Neural progenitor cell (in vitro differentiated cells): ENCODE measurements around the gene SLC22A5. TPM values are rescaled to one million over a fixed set of nuclear protein-coding genes. Genes with fewer than 3 reads are reported as not detected.

Experiments
- DNase-seq: peaks from one replicate; pipeline ENCODE4 v3.0.0-alpha.2; 2016; ENCODE audit warnings: low spot score
- H2AFZ ChIP-seq: fragments of 200-600 bp; sonication (generic); replicated peaks from 2 replicates; pipeline ENCODE4 v1.6.1; 2016; ENCODE audit warnings: antibody characterized with exemption
- H3F3A ChIP-seq: fragments of 200-600 bp; sonication (generic); 2 replicates; pipeline ENCODE4 v1.6.1; 2016; ENCODE audit warnings: antibody characterized with exemption, low read depth
- H3K27ac ChIP-seq: fragments of 200-600 bp; sonication (generic); 2 replicates; pipeline ENCODE4 v1.5.1; 2016; ENCODE audit warnings: mild to moderate bottlenecking
- H3K27me3 ChIP-seq: fragments of 200-600 bp; sonication (generic); 2 replicates; pipeline ENCODE4 v1.6.1; 2016; ENCODE audit warnings: mild to moderate bottlenecking, moderate library complexity
- H3K36me3 ChIP-seq: fragments of 200-600 bp; sonication (generic); 2 replicates; pipeline ENCODE4 v1.5.1; 2016
- H3K4me1 ChIP-seq: fragments of 200-600 bp; sonication (generic); 2 replicates; pipeline ENCODE4 v1.6.1; 2016; ENCODE audit warnings: mixed run types
- H3K4me2 ChIP-seq: fragments of 200-600 bp; sonication (generic); 2 replicates; pipeline ENCODE4 v1.6.1; 2016
- H3K4me3 ChIP-seq: fragments of 200-600 bp; sonication (generic); 2 replicates; pipeline ENCODE4 v1.5.1; 2016
- H3K79me2 ChIP-seq: fragments of 200-600 bp; sonication (generic); 2 replicates; pipeline ENCODE4 v1.6.1; 2016; ENCODE audit warnings: low read depth
- H3K9ac ChIP-seq: fragments of 200-600 bp; sonication (generic); 2 replicates; pipeline ENCODE4 v1.6.1; 2016
- H3K9me3 ChIP-seq: fragments of 200-600 bp; sonication (generic); 2 replicates; pipeline ENCODE4 v1.5.1; 2016; ENCODE audit warnings: low read depth
- H4K20me1 ChIP-seq: fragments of 200-600 bp; sonication (generic); 2 replicates; pipeline ENCODE4 v1.6.1; 2016; ENCODE audit warnings: low read depth
- H3K27ac Mint-ChIP-seq: 3 replicates; pipeline ENCODE4 v1.8.0; 2021; ENCODE audit warnings: mixed read lengths
- H3K27me3 Mint-ChIP-seq: 2 replicates; pipeline ENCODE4 v1.8.0; 2022; ENCODE audit warnings: low read depth, mild to moderate bottlenecking, inconsistent platforms, moderate library complexity, mixed read lengths; ENCODE audit not compliant: insufficient read depth
- H3K36me3 Mint-ChIP-seq: 3 replicates; pipeline ENCODE4 v1.8.0; 2021; ENCODE audit warnings: mixed read lengths
- H3K4me1 Mint-ChIP-seq: 3 replicates; pipeline ENCODE4 v1.8.0; 2021; ENCODE audit warnings: mixed read lengths
- H3K4me3 Mint-ChIP-seq: 3 replicates; pipeline ENCODE4 v1.8.0; 2021; ENCODE audit warnings: mild to moderate bottlenecking, moderate library complexity, mixed read lengths
- H3K9me3 Mint-ChIP-seq: 3 replicates; pipeline ENCODE4 v1.8.0; 2020; ENCODE audit warnings: mixed read lengths
- CTCF ChIP-seq: fragments of 200-600 bp; sonication (generic); IDR thresholded peaks from 2 replicates; pipeline ENCODE4 v1.5.1; 2017; ENCODE audit warnings: antibody characterized with exemption, mild to moderate bottlenecking
- EZH2 ChIP-seq: fragments of 200-600 bp; sonication (generic); IDR thresholded peaks from 2 replicates; pipeline ENCODE4 v1.6.1; 2017; ENCODE audit warnings: antibody characterized with exemption, mild to moderate bottlenecking, moderate library complexity
- EZH2phosphoT487 ChIP-seq: fragments of 200-600 bp; sonication (generic); IDR thresholded peaks from 2 replicates; pipeline ENCODE4 v1.6.1; 2017; ENCODE audit warnings: antibody characterized with exemption
- total RNA-seq: library from RNA; depleted of rRNA; stranded (reverse); fragments of >200 nt; gene quantifications from 2 replicates; pipeline ENCODE4 v1.2.3, GENCODE V29; 2015; ENCODE audit warnings: low replicate concordance

SLC22A5 gene
- total RNA-seq, 1 donor from 2014 or later = 3.1 TPM

GRCh38 chr5:132418881-132419280, 49.4 kb downstream of the SLC22A5 start:
- H3K9me3 Mint-ChIP-seq = no peaks in the 10 kb centered on the region
- Histone ChIP-seq H3K4me3 (no peak overlapping the region), H3K4me2 (no peak overlapping the region), H3K79me2 (no peaks in the 10 kb centered on the region), H3K4me1 (peaks cover 12% of the 10 kb centered on the region), H2AFZ (peak overlapping the region; percentile 75), H4K20me1 (no peaks in the 10 kb centered on the region), H3K27me3 (no peaks in the 10 kb centered on the region), H3K9me3 (no peaks in the 10 kb centered on the region), H3K27ac (no peak overlapping the region), H3K36me3 (no peaks in the 10 kb centered on the region), H3K9ac (no peak overlapping the region), H3F3A (no peaks in the 10 kb centered on the region)
- no peaks in the 10 kb centered on the region for H3K36me3 Mint-ChIP-seq
- DNase-seq = no peak
- no peak overlapping the region for H3K4me3 Mint-ChIP-seq
- peaks cover 11% of the 10 kb centered on the region for H3K27me3 Mint-ChIP-seq
- no peak for TF ChIP-seq EZH2
- TF ChIP-seq EZH2phosphoT487 = no peak
- TF ChIP-seq CTCF = no peak
- H3K4me1 Mint-ChIP-seq = peaks cover 17% of the 10 kb centered on the region
- H3K27ac Mint-ChIP-seq = no peak overlapping the region

GRCh38 chr5:132419502-132420468, 50.3 kb downstream of the SLC22A5 start:
- no peak overlapping the region for H3K4me3 ChIP-seq
- Mint-ChIP-seq H3K9me3 (no peaks in the 10 kb centered on the region), H3K27ac (peak overlapping the region; percentile 68), H3K4me1 (peaks cover 17% of the 10 kb centered on the region), H3K4me3 (no peak overlapping the region), H3K36me3 (no peaks in the 10 kb centered on the region), H3K27me3 (peaks cover 11% of the 10 kb centered on the region)
- no peaks in the 10 kb centered on the region for H3K27me3 ChIP-seq
- H4K20me1 ChIP-seq = no peaks in the 10 kb centered on the region
- H3K9me3 ChIP-seq = no peaks in the 10 kb centered on the region
- H3K4me2 ChIP-seq = peak overlapping the region; percentile 25
- no peak overlapping the region for H3K9ac ChIP-seq
- no peaks in the 10 kb centered on the region for H3K79me2 ChIP-seq
- peak overlapping the region; percentile 99 for H2AFZ ChIP-seq
- H3K4me1 ChIP-seq = peaks cover 12% of the 10 kb centered on the region
- no peak overlapping the region for H3K27ac ChIP-seq
- no peaks in the 10 kb centered on the region for H3K36me3 ChIP-seq
- TF ChIP-seq CTCF (peak; percentile 88), EZH2phosphoT487 (no peak), EZH2 (no peak)
- H3F3A ChIP-seq = no peaks in the 10 kb centered on the region
- peak; percentile 84 for DNase-seq

GRCh38 chr5:132420706-132421272, 51.3 kb downstream of the SLC22A5 start:
- H3F3A ChIP-seq = no peaks in the 10 kb centered on the region
- TF ChIP-seq EZH2phosphoT487 (no peak), CTCF (no peak), EZH2 (no peak)
- Mint-ChIP-seq H3K27ac (no peak overlapping the region), H3K27me3 (peaks cover 11% of the 10 kb centered on the region), H3K36me3 (no peaks in the 10 kb centered on the region), H3K4me3 (no peak overlapping the region), H3K9me3 (no peaks in the 10 kb centered on the region), H3K4me1 (peaks cover 17% of the 10 kb centered on the region)
- H3K27me3 ChIP-seq = no peaks in the 10 kb centered on the region
- peaks cover 12% of the 10 kb centered on the region for H3K4me1 ChIP-seq
- no peaks in the 10 kb centered on the region for H3K79me2 ChIP-seq
- no peak overlapping the region for H3K27ac ChIP-seq
- H2AFZ ChIP-seq = peak overlapping the region; percentile 99
- no peaks in the 10 kb centered on the region for H3K9me3 ChIP-seq
- no peaks in the 10 kb centered on the region for H3K36me3 ChIP-seq
- no peak overlapping the region for H3K4me3 ChIP-seq
- H4K20me1 ChIP-seq = no peaks in the 10 kb centered on the region
- H3K4me2 ChIP-seq = no peak overlapping the region
- DNase-seq = no peak
- H3K9ac ChIP-seq = no peak overlapping the region
